Measurements from ENCODE around the gene TNP1. TPM values are rescaled to one million over a fixed set of nuclear protein-coding genes. Genes with fewer than 3 reads are reported as not detected.

The TNP1 gene
- total and polyA plus RNA-seq, 2 experiments from 2014 or later = not detected

- no peaks in the 10 kb centered on the region for H3K9me3 ChIP-seq (ENCODE audit: low read depth)
- no peaks in the 10 kb centered on the region for H3K36me3 ChIP-seq
- peaks cover 13% of the 10 kb centered on the region for H3K4me1 ChIP-seq (ENCODE audit: low read depth)
- TF ChIP-seq CTCF (IDR thresholded peaks at IDR 0.05; ENCODE audit: low read depth, low read length) = no peak
- no peak for DNase-seq (ENCODE audit: low read depth in 1 of 2, low spot score in 1 of 2)
- peaks cover 6% of the 10 kb centered on the region for H3K27me3 ChIP-seq
- H3K27ac ChIP-seq = no peak overlapping the region
- H3K4me3 ChIP-seq = no peak overlapping the region
These were observed 2.9 kb upstream of the TNP1 start for GRCh38 chr2:216862628-216863398.

GRCh38 chr2:216860426-216861137 is 718 bp upstream of the TNP1 start:
- Histone ChIP-seq H3K27me3 (peaks cover 6% of the 10 kb centered on the region), H3K9me3 (ENCODE audit: low read depth) (no peaks in the 10 kb centered on the region), H3K4me3 (no peak overlapping the region), H3K27ac (no peak overlapping the region), H3K4me1 (ENCODE audit: low read depth) (peaks cover 21% of the 10 kb centered on the region), H3K36me3 (no peaks in the 10 kb centered on the region)
- TF ChIP-seq CTCF (IDR thresholded peaks at IDR 0.05; ENCODE audit: low read depth, low read length) = no peak
- DNase-seq (ENCODE audit: low read depth in 1 of 2, low spot score in 1 of 2) = no peak

- no peak for TF ChIP-seq CTCF (IDR thresholded peaks at IDR 0.05; ENCODE audit: low read depth, low read length)
- DNase-seq (ENCODE audit: low read depth in 1 of 2, low spot score in 1 of 2) = no peak
- Histone ChIP-seq H3K27ac (no peak overlapping the region), H3K27me3 (peaks cover 6% of the 10 kb centered on the region), H3K9me3 (ENCODE audit: low read depth) (no peaks in the 10 kb centered on the region), H3K36me3 (no peaks in the 10 kb centered on the region), H3K4me1 (ENCODE audit: low read depth) (peaks cover 15% of the 10 kb centered on the region), H3K4me3 (no peak overlapping the region)
These were observed 1.6 kb downstream of the TNP1 start for GRCh38 chr2:216858312-216858711.

GRCh38 chr2:216857131-216857550 is 2.7 kb downstream of the TNP1 start:
- Histone ChIP-seq H3K9me3 (ENCODE audit: low read depth) (no peaks in the 10 kb centered on the region), H3K4me1 (ENCODE audit: low read depth) (peaks cover 15% of the 10 kb centered on the region), H3K27me3 (peaks cover 4% of the 10 kb centered on the region), H3K4me3 (no peak overlapping the region), H3K36me3 (no peaks in the 10 kb centered on the region), H3K27ac (no peak overlapping the region)
- DNase-seq (ENCODE audit: low read depth in 1 of 2, low spot score in 1 of 2) = no peak
- TF ChIP-seq CTCF (IDR thresholded peaks at IDR 0.05; ENCODE audit: low read depth, low read length) = no peak

- peaks cover 15% of the 10 kb centered on the region for H3K4me1 ChIP-seq (ENCODE audit: low read depth)
- no peak for TF ChIP-seq CTCF (IDR thresholded peaks at IDR 0.05; ENCODE audit: low read depth, low read length)
- H3K36me3 ChIP-seq = no peaks in the 10 kb centered on the region
- no peaks in the 10 kb centered on the region for H3K9me3 ChIP-seq (ENCODE audit: low read depth)
- no peak overlapping the region for H3K4me3 ChIP-seq
- H3K27me3 ChIP-seq = peaks cover 3% of the 10 kb centered on the region
- no peak for DNase-seq (ENCODE audit: low read depth in 1 of 2, low spot score in 1 of 2)
- H3K27ac ChIP-seq = no peak overlapping the region
These were observed 3.3 kb downstream of the TNP1 start for GRCh38 chr2:216856406-216857065.

Data from cardiac muscle cell (in vitro differentiated cells and primary cell).